Heart left ventricle (tissue), 13 donors: ENCODE measurements around the gene UBXN1.
"Not testable (repeated sequence)": the region's sequence is repeated elsewhere in the genome, so short reads cannot be mapped to it uniquely, and the experiment has no call there.

Source experiments
- POLR2A ChIP-seq, 2 donors: fragments of 450-650 bp; IDR thresholded peaks; one replicate each; pipeline ENCODE4 v1.6.1; 2017; ENCODE audit warnings: antibody characterized with exemption in 2 of 2, mild to moderate bottlenecking in 2 of 2, moderate library complexity in 2 of 2
- TF ChIP-seq, protein P1 (sequence below), 12 donors: fragments of 200-600 bp; sonication (generic) in 4 of 12; IDR thresholded peaks; one replicate each; pipeline versions ENCODE4 v1.5.0 to v1.8.0; 2018 to 2022; ENCODE audit warnings: antibody characterized with exemption in 12 of 12, mild to moderate bottlenecking in 5 of 12
- donor health status: ischemic (EF 13 %, LVEDD 7.1; RV severe dilation, severe dysfunction).
- donor health status: DM: no; HTN: yes; CAD: no.
- donor health status: DM: no; HTN: no; CAD: no.
- donor health status: ischemic (EF 25% LVEDD 6.9; RV normal size, moderate dysfunction).
- donor health status: ischemic (EF 25% LVEDD 5.7; RV mildly dilated, moderate dysfunction).
- donor health status: ischemic (EF 35%, LVEDD 5.7; RV mildly dilated, moderate dysfunction).
- donor health status: nonischemic (EF 11% LVEDD 7.7; RV severe dilation, severe dysfunction).
- donor health status: DM: yes; HTN: yes; CAD: no.
- donor health status: PGD.
- donor health status: ischemic (EF 29% LVEDD 5.4; RV normal size, mild dysfunction).
- donor health status: nonischemic (EF 23%, LVEDD 6.1; RV moderate dilation, normal function).

DNA sequence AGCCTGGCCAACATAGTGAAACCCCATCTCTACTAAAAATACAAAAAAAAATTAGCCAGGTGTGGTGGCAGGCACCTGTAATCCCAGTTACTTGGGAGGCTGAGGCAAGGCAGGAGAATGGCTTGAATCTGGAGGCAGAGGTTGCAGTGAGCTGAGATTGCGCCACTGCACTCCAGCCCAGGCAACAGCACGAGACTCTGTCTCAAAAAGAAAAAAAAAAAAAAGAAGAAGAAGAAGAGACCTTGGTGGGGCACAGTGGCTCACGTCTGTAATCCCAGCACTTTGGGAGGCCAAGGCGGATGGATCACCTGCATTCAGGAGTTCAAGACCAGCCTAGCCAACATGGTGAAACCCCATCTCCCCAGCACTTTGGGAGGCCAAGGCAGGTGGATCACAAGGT, 25.0 kb upstream of the UBXN1 start:
- TF ChIP-seq, protein P1, sequence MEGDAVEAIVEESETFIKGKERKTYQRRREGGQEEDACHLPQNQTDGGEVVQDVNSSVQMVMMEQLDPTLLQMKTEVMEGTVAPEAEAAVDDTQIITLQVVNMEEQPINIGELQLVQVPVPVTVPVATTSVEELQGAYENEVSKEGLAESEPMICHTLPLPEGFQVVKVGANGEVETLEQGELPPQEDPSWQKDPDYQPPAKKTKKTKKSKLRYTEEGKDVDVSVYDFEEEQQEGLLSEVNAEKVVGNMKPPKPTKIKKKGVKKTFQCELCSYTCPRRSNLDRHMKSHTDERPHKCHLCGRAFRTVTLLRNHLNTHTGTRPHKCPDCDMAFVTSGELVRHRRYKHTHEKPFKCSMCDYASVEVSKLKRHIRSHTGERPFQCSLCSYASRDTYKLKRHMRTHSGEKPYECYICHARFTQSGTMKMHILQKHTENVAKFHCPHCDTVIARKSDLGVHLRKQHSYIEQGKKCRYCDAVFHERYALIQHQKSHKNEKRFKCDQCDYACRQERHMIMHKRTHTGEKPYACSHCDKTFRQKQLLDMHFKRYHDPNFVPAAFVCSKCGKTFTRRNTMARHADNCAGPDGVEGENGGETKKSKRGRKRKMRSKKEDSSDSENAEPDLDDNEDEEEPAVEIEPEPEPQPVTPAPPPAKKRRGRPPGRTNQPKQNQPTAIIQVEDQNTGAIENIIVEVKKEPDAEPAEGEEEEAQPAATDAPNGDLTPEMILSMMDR (IDR thresholded peaks at IDR 0.05): not testable (repeated sequence)
- TF ChIP-seq POLR2A (IDR thresholded peaks at IDR 0.05): not testable (repeated sequence)
